HG03108 (cell line): Measurements from ENCODE around the gene MOAP1.
"Not testable (repeated sequence)": the region's sequence is repeated elsewhere in the genome, so short reads cannot be mapped to it uniquely, and the experiment has no call there.

ENCODE experiments used
- ATAC-seq: cut with Tn5 transposase; IDR thresholded peaks from one replicate; pipeline ENCODE4 v1.9.1; 2021; ENCODE audit warnings: moderate library complexity; ENCODE audit not compliant: unreplicated experiment

MOAP1 gene

GRCh38 chr14:93150227-93151208 is 34.2 kb downstream of the MOAP1 start:
- ATAC-seq: no peak

- no peak for ATAC-seq
These were observed 35.7 kb downstream of the MOAP1 start for GRCh38 chr14:93148979-93149378.

DNA sequence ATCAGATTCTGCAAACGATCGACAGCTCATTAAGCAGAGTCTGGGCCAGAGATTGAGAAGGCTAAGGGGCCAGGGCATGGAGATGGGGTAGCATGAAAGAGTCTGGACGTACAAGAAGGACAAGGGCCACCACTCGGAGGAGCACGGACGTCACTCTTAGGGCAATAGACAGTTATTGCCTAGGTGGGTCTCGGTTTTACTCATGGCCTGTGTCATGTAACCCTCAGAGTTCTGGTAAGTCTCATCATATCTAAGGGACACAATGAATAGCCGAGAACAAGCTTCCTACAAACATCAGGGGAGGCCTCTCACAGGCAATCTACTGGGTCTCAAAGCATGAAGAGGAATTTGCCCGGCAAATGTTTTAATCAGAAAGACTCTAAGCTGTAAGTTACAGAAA is 38.6 kb downstream of the MOAP1 start:
- ATAC-seq: no peak

DNA sequence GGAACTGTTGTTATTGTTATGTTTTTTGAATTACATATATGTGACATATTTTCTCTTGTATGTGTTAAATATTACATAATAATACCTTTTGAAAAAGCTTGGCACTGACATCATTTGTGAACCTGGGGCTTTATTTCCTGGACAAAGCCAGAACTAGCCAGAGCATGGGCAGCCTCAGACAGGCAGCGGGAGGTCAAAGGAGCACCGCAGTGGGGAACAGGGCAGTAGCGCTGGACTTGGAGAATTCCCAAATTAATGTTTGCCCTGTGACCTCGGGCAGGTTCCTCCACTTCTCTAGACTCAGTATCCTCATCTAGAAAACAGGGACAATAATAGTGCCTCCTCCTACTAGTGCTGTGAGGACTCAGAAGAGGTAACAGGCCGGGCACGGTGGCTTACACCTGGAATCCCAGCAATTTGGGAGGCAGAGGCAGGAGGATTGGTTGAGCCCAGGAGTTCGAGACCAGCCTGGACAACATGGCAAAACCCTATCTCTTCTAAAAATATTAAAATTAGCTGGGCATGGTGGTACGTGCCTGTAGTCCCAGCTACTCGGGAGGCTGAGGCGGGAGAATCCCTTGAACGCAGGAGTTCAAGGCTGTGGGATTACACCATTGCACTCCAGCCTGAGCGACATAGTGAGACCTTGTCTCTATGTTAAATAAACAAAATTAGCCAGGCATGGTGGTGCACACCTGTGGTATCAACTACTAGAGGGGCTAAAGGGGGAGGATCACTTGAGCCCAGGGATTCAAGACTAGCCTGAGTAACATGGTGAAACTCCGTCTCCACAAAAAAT is 41.6 kb downstream of the MOAP1 start:
- no peak for ATAC-seq

DNA sequence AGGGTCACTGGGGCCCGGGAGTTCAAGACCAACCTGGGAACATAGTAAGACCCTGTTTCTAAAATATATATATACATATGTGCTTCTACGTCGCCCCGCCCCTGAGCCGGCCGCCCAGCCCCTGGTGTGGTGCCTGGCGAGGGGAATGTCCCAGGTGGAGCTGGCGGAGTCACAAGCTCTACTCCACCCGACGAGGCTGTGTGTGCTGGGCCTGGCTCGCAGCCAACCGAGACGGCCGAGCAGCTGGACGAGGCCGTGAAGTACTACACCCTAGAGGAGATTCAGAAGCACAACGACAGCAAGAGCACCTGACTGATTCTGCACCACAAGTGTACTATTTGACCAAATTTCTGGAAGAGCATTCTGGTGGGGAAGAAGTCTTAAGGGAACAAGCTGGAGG is 46.8 kb downstream of the MOAP1 start:
- no peak for ATAC-seq

DNA sequence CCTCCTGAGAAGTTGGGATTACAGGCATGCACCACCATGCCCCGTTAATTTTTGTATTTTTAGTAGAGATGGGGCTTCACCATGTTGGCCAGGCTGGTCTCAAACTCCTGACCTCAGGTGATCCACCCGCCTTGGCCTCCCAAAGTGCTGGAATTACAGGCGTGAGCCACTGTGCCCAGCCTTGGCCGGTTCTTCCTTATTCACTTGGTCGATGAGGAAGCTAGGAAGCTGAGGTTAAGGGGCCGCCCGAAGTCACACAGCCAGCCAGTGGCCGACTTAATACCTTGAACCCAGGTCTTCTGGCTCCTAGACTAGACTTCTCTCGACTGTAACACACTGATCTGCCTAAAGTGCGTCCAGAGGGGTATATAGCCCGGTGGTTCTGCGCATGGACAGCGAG is 48.2 kb downstream of the MOAP1 start:
- not testable (repeated sequence) for ATAC-seq

- ATAC-seq: no peak
These were observed 48.7 kb downstream of the MOAP1 start for GRCh38 chr14:93136009-93136408.

GRCh38 chr14:93135399-93135798 is 49.3 kb downstream of the MOAP1 start:
- ATAC-seq: no peak

DNA sequence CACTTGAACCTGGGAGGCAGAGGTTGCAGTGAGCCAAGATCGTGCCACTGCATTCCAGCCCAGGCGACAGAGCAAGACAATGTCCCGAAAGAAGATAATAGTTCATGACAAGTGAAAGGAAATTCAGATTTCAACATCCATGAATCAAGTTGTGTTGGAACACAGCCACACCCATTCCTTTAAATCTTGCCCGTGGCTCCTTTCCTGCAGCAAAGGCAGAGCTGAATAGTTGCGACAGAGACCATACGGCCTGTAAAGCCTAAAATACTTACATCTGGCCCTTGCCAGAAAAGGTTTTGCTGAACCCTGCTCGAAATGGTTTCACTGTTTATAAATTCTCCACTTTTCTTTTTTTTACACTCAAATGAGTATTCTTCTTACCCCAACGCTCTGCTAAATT is 51.2 kb downstream of the MOAP1 start:
- ATAC-seq: no peak

GRCh38 chr14:93132472-93133065 is 52.1 kb downstream of the MOAP1 start:
- no peak for ATAC-seq
